ENCODE measurements around the gene THNSL1. TPM values are rescaled to one million over a fixed set of nuclear protein-coding genes. Genes with fewer than 3 reads are reported as not detected.

The THNSL1 gene
- total and polyA plus RNA-seq, 2 of the 13 experiments (the other 11 are each of a cell fraction or from before 2014, with no cell fraction given), result 1.3 to 3.8 TPM

DNA sequence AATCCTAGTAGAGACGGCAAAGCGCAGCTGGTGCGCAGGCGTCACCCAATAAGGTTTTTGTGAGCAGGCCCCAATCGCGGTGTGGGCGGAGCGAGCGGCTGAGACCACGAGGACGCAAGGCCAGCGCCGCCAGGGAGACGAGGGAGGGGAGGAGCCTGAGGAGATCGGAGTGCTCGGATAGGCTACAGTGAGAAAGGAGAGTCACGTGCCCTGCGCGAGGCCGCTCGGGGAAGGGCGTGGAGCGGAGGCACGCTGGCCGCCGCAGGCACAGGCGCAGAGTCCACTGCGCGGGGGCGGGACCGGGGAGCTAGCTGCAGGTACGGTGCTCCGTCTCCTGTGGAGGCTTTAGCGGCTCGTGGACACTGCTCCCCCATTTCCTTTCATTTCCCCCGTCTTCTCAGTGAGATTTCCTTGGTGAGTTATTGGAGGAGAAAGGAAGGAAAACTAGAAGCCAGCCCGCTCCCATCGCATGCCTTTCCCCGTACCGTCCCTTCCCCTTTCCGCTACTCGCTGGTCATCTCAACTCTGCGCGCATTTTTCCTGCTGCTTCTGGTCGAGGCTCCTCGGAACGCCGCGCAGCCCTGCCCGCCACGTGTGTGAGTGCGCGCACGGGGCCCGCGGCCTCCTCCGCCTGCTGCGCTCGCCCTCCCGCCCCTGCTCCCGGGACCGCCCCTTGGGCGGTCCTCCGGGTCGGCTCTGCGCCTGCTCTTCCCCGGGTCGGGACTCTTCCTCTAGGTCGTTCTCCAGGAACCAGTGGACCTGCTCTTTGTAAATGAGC lies at the start of gene THNSL1 (continued):
- TF ChIP-seq POLR2AphosphoS5 (IDR thresholded peaks at IDR 0.05; ENCODE audit: low read depth, low read length) (peak; percentile 77), HNRNPUL1 (IDR thresholded peaks at IDR 0.05; ENCODE audit: low read depth, low read length) (no peak), ZNF552 (CRISPR knock-in tag; IDR thresholded peaks at IDR 0.05; ENCODE audit: borderline replicate concordance) (0 out of 2 replicates have a peak, but pooled peaks have one; percentile 28), NONO (IDR thresholded peaks at IDR 0.05) (no peak), NONO (CRISPR knock-in tag; conservative IDR thresholded peaks at IDR 0.05) (peak; percentile 80), ELF1 (CRISPR knock-in tag; IDR thresholded peaks at IDR 0.05) (no peak), POGZ (CRISPR knock-in tag; IDR thresholded peaks at IDR 0.05) (peak; percentile 98), ZNF350 (CRISPR knock-in tag; IDR thresholded peaks at IDR 0.05; ENCODE audit: borderline replicate concordance, low read depth) (peak; percentile 89; the same call in 1 of the 2 replicates), HDAC1 (CRISPR knock-in tag; IDR thresholded peaks at IDR 0.05) (peak; percentile 94), NKX3-1 (CRISPR knock-in tag; IDR thresholded peaks at IDR 0.05) (peak; percentile 97), ZNF570 (CRISPR knock-in tag; IDR thresholded peaks at IDR 0.05; ENCODE audit: borderline replicate concordance) (peak; percentile 66; the same call in 1 of the 2 replicates)
- TF ChIP-seq, protein P1, sequence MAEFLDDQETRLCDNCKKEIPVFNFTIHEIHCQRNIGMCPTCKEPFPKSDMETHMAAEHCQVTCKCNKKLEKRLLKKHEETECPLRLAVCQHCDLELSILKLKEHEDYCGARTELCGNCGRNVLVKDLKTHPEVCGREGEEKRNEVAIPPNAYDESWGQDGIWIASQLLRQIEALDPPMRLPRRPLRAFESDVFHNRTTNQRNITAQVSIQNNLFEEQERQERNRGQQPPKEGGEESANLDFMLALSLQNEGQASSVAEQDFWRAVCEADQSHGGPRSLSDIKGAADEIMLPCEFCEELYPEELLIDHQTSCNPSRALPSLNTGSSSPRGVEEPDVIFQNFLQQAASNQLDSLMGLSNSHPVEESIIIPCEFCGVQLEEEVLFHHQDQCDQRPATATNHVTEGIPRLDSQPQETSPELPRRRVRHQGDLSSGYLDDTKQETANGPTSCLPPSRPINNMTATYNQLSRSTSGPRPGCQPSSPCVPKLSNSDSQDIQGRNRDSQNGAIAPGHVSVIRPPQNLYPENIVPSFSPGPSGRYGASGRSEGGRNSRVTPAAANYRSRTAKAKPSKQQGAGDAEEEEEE (CRISPR knock-in tag; IDR thresholded peaks at IDR 0.05; ENCODE audit: borderline replicate concordance), result no peak
- TF ChIP-seq, protein P2, sequence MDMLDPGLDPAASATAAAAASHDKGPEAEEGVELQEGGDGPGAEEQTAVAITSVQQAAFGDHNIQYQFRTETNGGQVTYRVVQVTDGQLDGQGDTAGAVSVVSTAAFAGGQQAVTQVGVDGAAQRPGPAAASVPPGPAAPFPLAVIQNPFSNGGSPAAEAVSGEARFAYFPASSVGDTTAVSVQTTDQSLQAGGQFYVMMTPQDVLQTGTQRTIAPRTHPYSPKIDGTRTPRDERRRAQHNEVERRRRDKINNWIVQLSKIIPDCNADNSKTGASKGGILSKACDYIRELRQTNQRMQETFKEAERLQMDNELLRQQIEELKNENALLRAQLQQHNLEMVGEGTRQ (IDR thresholded peaks at IDR 0.05; ENCODE audit: low read depth, low read length), result peak; percentile 96
- TF ChIP-seq, protein P2 (CRISPR knock-in tag; IDR thresholded peaks at IDR 0.05; ENCODE audit: borderline replicate concordance), result peak; percentile 99
- TF ChIP-seq, protein P3, sequence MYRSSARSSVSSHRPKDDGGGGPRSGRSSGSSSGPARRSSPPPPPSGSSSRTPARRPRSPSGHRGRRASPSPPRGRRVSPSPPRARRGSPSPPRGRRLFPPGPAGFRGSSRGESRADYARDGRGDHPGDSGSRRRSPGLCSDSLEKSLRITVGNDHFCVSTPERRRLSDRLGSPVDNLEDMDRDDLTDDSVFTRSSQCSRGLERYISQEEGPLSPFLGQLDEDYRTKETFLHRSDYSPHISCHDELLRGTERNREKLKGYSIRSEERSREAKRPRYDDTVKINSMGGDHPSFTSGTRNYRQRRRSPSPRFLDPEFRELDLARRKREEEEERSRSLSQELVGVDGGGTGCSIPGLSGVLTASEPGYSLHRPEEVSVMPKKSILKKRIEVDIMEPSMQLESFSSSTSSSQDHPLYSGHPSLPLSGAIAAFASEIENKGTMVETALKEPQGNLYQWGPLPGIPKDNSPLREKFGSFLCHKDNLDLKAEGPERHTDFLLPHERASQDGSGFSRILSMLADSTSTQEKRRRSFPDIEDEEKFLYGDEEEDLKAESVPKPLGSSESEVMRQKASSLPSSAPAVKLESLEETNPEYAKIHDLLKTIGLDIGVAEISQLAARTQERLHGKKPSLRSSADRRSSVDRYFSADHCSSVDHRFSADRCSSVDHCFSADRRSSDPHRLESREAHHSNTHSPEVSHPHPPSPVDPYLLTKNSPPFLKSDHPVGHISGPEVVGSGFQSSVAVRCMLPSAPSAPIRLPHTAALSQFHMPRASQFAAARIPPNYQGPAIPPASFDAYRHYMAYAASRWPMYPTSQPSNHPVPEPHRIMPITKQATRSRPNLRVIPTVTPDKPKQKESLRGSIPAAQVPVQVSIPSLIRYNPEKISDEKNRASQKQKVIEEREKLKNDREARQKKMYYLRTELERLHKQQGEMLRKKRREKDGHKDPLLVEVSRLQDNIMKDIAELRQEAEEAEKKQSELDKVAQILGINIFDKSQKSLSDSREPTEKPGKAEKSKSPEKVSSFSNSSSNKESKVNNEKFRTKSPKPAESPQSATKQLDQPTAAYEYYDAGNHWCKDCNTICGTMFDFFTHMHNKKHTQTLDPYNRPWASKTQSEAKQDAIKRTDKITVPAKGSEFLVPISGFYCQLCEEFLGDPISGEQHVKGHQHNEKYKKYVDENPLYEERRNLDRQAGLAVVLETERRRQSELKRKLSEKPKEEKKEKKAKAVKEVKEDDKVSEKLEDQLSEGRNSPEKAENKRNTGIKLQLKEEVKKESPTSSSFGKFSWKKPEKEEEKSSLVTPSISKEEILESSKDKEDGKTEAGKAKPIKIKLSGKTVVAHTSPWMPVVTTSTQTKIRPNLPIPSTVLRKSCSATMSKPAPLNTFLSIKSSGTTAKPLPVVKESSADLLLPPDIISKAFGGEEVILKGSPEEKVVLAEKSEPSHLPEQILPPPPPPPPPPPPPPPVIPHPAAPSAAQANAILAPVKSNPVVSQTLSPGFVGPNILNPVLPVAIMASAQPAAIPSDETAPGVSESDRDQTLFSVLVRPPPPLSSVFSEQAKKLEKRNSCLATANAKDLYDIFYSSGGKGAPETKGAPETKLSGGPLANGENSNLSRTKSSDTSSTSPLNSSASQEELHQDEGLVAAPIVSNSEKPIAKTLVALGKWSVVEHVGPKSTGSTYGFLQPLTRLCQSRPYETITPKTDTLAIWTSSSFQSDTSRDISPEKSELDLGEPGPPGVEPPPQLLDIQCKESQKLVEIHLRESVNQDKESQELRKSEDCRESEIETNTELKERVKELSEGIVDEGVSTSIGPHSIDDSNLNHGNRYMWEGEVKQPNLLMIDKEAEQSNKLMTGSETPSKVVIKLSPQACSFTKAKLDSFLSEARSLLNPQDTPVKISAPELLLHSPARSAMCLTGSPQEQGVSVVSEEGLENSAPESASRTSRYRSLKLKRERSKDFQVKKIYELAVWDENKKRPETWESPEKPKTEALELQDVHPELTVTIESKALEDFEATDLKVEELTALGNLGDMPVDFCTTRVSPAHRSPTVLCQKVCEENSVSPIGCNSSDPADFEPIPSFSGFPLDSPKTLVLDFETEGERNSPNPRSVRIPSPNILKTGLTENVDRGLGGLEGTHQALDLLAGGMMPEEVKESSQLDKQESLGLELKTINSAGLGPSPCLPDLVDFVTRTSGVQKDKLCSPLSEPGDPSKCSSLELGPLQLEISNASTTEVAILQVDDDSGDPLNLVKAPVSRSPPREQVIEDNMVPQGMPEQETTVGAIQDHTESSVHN (CRISPR knock-in tag; IDR thresholded peaks at IDR 0.05), result 0 out of 2 replicates have a peak, but pooled peaks have one; percentile 57
